Measurements from ENCODE around the gene KANSL1.
"Not testable (repeated sequence)": the region's sequence is repeated elsewhere in the genome, so short reads cannot be mapped to it uniquely, and the experiment has no call there.

Gene KANSL1

DNA sequence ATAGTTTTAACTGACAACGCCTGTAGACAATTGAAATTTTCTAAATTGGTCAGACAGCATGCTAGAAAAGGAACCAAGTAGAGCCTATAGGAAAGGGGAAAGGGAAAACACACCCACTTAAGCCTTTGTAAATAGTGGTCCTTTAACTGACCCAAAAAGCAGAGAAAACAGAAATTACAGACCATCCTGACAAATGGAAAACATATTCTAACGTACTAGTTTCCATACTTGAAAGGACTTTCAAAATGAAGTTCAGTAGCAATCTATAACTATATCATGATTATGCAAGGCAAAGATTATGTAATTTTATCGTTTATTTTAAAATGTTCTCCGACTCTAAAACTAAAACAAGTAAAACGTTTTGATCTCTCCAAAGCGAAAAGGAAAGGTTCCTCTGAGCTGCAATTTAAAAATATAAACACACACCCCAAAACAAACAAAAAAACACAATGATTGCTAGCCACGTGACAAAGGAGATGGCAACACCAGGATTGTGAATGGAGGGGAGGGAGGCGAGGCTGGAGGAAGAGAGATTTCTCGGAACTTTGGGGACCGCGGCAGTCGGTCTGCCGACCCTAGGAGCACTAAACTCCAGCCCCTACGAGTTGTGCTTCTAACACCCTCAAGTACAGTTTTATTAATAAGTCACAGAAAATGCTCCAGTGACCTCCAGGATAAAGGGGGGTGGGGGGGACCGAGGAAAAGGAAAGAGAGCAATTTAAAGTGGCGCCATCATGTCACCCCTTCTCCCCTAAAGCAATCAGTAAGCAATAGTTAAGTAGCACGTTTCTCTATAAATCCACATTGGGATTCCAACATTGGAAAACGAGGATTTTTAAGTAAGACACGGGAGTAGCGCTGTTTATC, 1.7 kb downstream of the KANSL1 start:
- DNase-seq, result no peak

- no peak for DNase-seq
These were observed 2.5 kb downstream of the KANSL1 start for GRCh38 chr17:46190763-46191162.

- DNase-seq, result not testable (repeated sequence)
These were observed 6.4 kb downstream of the KANSL1 start for GRCh38 chr17:46186827-46187235.

GRCh38 chr17:46184696-46185095, 8.5 kb downstream of the KANSL1 start:
- no peak for DNase-seq

DNA sequence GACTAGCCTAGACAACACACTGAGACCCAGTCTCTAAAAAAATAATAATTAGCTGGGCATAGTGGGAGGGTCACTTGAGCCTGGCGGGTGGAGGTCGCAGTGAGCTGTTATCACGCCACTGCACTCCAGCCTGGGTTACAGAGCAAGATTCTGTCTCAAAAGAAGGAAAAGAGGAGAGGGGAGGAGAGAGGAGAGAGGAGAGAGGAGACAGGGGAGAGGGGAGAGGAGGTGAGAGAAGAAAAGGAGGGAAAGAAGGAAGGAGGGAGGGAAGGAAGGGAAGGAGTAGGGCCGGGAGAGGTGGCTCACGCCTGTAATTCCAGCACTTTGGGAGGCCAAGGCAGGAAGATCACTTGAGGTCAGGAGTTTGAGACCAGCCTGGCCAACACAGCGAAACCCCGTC, 9.8 kb downstream of the KANSL1 start:
- not testable (repeated sequence) for DNase-seq

DNA sequence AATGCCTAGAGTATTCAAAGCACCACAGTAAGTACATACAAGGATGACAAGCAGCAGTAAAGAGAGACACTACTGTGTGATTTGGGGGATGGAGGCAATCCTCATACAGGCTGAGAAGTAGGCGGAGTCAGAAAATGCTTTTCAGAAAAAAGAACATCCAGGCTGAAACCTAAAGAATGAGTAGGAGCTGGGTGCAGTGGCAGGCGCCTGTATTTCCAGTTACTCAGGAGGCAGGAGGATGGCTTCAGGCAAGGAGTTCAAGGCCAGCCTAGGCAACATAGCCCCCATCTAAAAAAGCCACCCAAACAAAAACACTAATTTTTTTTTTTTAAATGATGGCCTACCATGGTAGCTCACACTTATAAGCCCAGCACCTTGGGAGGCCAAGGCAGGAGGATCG, 10.3 kb downstream of the KANSL1 start:
- DNase-seq, result no peak

DNA sequence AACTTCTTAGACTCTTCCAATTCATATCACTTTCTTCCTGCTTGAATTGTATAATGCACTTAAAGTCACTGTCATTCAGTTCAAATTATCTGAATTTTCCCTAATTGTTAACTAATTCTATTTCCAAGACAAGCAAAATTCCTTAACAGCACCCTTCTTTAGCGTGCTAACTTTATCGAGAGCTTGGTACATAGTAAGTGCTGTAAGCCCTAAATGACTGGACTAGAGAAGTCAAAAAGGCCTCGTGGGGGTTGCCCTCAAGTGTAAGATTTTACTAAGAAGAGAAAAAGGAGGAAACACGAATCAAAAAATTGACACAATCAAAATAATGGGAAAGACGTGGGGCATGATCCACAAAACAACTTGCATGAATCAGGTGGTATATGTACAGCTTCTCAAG, 11.3 kb downstream of the KANSL1 start:
- DNase-seq, result no peak

DNA sequence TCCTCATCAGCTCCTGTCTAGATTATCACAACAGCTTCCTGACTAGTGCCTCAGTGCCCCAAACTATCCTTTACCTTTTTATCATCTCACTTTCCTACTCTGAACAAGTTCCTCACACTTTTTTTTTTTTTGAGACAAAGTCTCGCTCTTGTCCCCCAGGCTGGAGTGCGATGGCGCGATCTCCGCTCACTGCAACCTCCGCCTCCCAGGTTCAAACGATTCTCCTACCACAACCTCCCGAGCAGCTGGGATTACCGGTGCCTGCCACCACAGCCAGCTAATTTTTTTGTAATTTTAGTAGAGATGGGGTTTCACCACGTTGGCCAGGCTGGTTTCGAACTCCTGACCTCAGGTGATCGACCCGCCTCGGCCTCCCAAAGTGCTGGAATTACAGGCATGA, 11.9 kb downstream of the KANSL1 start:
- not testable (repeated sequence) for DNase-seq

DNA sequence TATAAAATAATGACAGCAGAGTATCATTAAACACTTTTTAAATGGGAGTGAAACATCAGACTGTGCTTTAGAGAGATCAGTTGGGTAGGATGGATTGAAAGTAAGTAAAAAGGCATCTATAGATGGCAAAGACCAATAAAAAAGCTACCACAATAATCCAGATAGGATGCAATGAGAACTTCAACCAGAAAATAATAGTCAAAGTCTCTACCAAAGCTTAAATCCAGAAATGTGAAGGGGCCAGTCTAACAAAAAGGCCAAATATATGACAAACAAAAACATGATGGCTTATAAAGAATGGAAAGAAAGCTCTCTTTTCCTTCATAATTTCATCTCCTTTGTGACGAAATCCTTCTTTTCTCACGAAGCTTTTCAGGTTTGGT, 12.3 kb downstream of the KANSL1 start:
- no peak for DNase-seq

GRCh38 chr17:46180185-46180891, 12.9 kb downstream of the KANSL1 start:
- DNase-seq, result not testable (repeated sequence)

DNA sequence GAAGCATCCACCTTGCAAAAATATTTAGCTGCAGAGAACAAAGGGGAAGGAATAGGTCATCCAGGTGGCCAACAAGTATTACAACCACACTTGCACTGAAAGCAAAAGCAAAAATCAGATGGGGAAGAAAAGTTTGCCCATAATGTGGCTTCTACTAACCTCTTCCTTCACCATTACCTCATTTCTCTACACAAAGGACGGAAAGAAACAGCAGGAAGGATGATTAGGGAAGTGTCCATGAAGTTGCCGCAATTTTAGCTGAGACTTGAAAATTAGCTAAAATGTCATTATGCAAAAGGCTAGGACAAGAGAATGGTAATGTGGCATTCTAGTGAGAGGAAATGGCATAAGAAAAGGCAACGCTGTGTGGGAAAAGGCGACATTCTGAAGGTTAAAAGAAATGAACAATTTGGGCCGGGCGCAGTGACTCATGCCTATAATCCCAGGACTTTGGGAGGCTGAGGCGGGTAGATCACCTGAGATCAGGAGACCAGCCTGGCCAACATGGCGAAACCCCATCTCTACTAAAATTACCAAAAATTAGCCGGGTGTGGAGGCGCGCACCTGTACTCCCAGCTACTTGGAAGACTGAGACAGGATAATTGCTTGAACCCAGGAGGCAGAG, 13.7 kb downstream of the KANSL1 start:
- DNase-seq, result no peak

DNA sequence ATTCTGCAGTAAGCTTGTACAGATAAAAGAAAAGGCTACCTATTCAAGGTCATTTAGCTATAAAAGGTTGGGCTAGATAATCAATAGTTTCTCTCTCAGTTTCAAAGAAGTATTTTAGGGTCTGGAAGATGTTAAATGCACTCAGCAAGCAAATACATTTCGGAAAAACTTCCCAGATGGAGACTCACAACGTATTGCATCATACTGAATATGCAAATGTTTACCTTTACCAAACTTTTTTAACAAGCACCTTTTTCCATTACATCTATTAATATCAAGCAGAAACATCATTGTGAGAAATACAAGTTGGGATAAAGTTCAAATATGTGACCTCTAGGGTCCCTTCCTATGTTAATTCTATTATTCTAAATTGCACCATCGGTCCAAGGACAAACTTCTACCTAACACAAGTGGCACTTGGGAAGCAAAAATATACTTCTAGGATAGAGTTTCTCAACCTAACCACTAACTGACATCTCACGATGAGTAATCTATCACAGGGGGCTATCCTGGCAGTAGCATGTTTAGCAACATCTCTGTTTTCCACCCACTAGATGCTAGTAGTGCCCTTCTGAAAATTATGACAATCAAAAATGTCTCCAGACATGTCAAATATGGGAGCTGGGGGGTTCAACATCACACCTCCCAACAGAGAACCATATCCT, 14.5 kb downstream of the KANSL1 start:
- no peak for DNase-seq

DNA sequence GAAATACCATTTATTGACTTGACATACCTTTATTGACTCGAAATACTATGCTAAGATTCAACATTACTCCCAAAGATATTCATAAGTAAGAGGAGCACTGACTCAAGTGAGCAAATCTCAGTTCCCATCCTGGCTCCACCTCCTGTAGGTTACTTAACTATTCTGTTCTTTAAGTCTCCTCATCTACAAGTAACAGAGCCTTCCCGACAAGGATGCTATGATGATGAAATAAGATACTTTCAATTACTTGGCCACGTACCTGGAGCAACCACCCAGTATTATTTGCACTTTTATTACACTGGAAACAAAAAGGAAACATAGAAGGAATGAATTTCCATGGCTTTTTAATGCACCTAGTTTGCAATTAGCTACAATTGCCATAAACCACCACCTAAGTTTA, 16.3 kb downstream of the KANSL1 start:
- DNase-seq, result no peak

GRCh38 chr17:46175891-46176290, 17.3 kb downstream of the KANSL1 start:
- DNase-seq, result no peak

DNA sequence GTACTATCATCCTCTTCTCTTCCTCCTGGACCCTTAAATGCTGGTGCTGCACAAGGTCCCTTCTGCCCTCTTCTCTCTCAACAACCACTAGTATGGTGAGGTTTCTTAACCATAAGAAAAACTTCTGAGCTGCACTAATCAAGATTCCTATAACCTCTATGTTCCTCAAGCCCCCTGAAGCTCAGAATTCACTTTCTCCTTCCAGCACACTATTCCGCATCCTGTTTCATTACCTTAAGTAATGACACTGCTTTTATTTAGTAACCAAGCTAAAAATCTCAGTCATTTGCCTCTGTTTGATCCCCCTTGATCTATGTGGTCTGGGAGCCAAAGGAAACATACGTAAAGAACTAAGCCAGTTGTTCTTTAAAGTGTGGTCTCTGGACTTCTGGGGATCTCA, 20.1 kb downstream of the KANSL1 start:
- no peak for DNase-seq

GRCh38 chr17:46171939-46172338, 21.3 kb downstream of the KANSL1 start:
- no peak for DNase-seq

DNA sequence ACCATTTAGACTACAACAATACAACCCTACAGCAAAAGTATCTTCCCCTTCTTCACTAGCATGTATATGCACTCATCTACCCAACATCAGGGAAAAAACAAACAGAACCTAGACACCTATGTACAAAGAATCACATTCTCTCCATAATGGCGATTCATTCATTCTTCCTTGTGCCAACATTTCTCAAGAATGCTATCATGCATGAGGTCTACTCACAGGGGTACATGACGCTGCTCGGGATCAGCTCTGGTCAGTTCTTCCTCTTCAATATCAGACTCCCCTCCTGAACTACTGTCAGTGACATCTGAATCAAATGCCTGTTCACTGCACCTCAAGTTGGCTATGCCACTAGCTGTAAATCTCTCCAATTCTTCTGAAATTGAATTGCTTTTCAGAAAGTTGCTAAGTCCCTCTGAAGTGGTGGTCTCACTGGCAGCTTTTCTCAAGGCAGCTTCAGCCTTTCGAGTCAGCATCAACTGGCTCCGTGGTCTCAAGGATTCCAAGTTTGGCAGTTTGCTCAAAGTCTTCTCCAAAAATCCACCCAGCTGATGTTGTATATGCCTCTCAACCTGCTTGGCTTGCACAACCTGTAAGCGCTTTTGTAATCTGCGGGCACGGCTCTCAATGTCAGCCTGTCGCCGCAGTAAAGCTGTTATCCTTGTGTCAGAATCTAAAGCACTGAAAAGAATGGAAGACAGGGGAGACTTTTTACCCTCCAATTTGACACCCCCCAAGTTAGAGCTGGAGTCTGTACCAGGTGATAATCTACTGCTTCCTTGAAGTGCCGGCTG, 22.4 kb downstream of the KANSL1 start:
- no peak for DNase-seq

GRCh38 chr17:46169913-46170638, 23.2 kb downstream of the KANSL1 start:
- DNase-seq, result no peak

- no peak for DNase-seq
These were observed 25.2 kb downstream of the KANSL1 start for GRCh38 chr17:46167826-46168569.

DNA sequence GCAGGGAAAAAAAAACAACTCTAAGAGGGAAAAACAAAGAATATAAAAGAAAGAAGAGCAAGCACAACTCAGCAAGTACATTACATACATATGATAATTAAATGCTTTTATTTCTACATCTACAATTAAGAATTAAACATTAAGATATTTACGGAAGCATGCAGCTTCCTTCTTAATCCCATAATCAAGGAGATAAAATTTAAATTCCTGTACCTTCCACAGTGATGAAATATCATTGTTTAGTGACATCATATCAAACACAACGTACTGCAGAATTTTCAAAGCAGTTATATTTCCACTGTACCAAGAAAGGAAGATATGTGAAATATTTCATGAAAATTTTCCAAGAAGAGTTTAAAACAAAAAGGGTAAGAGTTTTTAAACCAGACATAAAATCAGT, 26.0 kb downstream of the KANSL1 start:
- DNase-seq, result no peak

GRCh38 chr17:46166692-46167249, 26.5 kb downstream of the KANSL1 start:
- no peak for DNase-seq
